CD14-positive monocyte (primary cell): ENCODE data around the gene AFM. TPM values are rescaled to one million over a fixed set of nuclear protein-coding genes. Genes with fewer than 3 reads are reported as not detected.

Experiments
- DNase-seq, 3 donors: peaks; one replicate each; pipeline ENCODE4 v3.0.0-alpha.2; 2011 to 2022
- H2AFZ ChIP-seq: 2 replicates; pipeline ENCODE4 v1.6.0; 2012; ENCODE audit warnings: mild to moderate bottlenecking, low read depth, low read length, inconsistent platforms; ENCODE audit not compliant: insufficient read depth, poor library complexity, severe bottlenecking
- H3K27ac ChIP-seq, 2 donors: 1 replicate in 1 of 2; 2 replicates in 1 of 2; pipeline ENCODE4 v1.5.1; 2012 to 2013; ENCODE audit warnings: low read length in 2 of 2, control low read depth in 1 of 2, inconsistent platforms in 1 of 2, low read depth in 1 of 2, mild to moderate bottlenecking in 1 of 2
- H3K27me3 ChIP-seq, 2 donors: one replicate each; pipeline versions ENCODE4 v1.6.0 to v1.6.1; 2011 to 2013; ENCODE audit warnings: low read length in 2 of 2; ENCODE audit not compliant: control insufficient read depth in 2 of 2, insufficient read depth in 2 of 2
- H3K36me3 ChIP-seq, 2 donors: replicated peaks in 1 of 2; 1 replicate in 1 of 2; 2 replicates in 1 of 2; pipeline versions ENCODE4 v1.5.1 to v1.6.1; 2012 to 2013; ENCODE audit warnings: low read length in 2 of 2, control low read depth in 1 of 2, inconsistent platforms in 1 of 2, mild to moderate bottlenecking in 1 of 2; ENCODE audit not compliant: insufficient read depth in 2 of 2, control insufficient read depth in 1 of 2
- H3K4me1 ChIP-seq, 2 donors: 1 replicate in 1 of 2; 2 replicates in 1 of 2; pipeline versions ENCODE4 v1.5.1 to v1.6.1; 2012 to 2013; ENCODE audit warnings: low read length in 2 of 2, control low read depth in 1 of 2, inconsistent platforms in 1 of 2, mild to moderate bottlenecking in 1 of 2, moderate library complexity in 1 of 2; ENCODE audit not compliant: insufficient read depth in 2 of 2, control insufficient read depth in 1 of 2
- H3K4me2 ChIP-seq: replicated peaks from 2 replicates; pipeline ENCODE3; 2012; ENCODE audit warnings: low read length, moderate library complexity, mild to moderate bottlenecking; ENCODE audit not compliant: poor library complexity, severe bottlenecking; ENCODE audit errors: extremely low read depth
- H3K4me3 ChIP-seq, 3 experiments: fragments of 200-600 bp in 1 of 3; sonication (generic) in 1 of 3; replicated peaks in 1 of 3; 1 replicate in 2 of 3; 2 replicates in 1 of 3; pipeline ENCODE4 v1.5.1; 2011 to 2013; ENCODE audit warnings: low read length in 3 of 3, mild to moderate bottlenecking in 3 of 3, control low read depth in 2 of 3, low read depth in 2 of 3, inconsistent platforms in 1 of 3, moderate library complexity in 1 of 3
- H3K79me2 ChIP-seq: 2 replicates; pipeline ENCODE4 v1.6.0; 2012; ENCODE audit warnings: mild to moderate bottlenecking, control low read depth, inconsistent platforms, low read length, moderate library complexity; ENCODE audit not compliant: insufficient read depth
- H3K9ac ChIP-seq: 2 replicates; pipeline ENCODE4 v1.6.0; 2017; ENCODE audit warnings: low read length, mild to moderate bottlenecking; ENCODE audit not compliant: insufficient read depth, poor library complexity, severe bottlenecking
- H3K9me3 ChIP-seq, 2 donors: replicated peaks in 1 of 2; 1 replicate in 1 of 2; 2 replicates in 1 of 2; pipeline versions ENCODE4 v1.5.1 to v1.6.1; 2012 to 2013; ENCODE audit warnings: low read length in 2 of 2, control low read depth in 1 of 2; ENCODE audit not compliant: control insufficient read depth in 1 of 2, insufficient read depth in 1 of 2
- H4K20me1 ChIP-seq: 2 replicates; pipeline ENCODE4 v1.6.0; 2012; ENCODE audit warnings: mild to moderate bottlenecking, low read length, control low read depth, moderate library complexity; ENCODE audit not compliant: insufficient read depth
- H3K27ac Mint-ChIP-seq, 7 donors: one replicate each; pipeline ENCODE4 v1.8.0; 2020; ENCODE audit warnings: mild to moderate bottlenecking in 7 of 7, mixed read lengths in 7 of 7, moderate library complexity in 6 of 7, inconsistent platforms in 2 of 7
- H3K27me3 Mint-ChIP-seq, 3 donors: one replicate each; pipeline ENCODE4 v1.8.0; 2021 to 2022; ENCODE audit warnings: low read depth in 3 of 3, mild to moderate bottlenecking in 3 of 3, mixed read lengths in 3 of 3, moderate library complexity in 3 of 3, inconsistent platforms in 1 of 3
- H3K36me3 Mint-ChIP-seq, 2 donors: one replicate each; pipeline ENCODE4 v1.8.0; 2020; ENCODE audit warnings: mixed read lengths in 2 of 2, inconsistent platforms in 1 of 2, mild to moderate bottlenecking in 1 of 2
- H3K4me1 Mint-ChIP-seq: one replicate; pipeline ENCODE4 v1.8.0; 2020; ENCODE audit warnings: mild to moderate bottlenecking, mixed read lengths
- H3K4me3 Mint-ChIP-seq, 2 donors: one replicate each; pipeline ENCODE4 v1.8.0; 2020; ENCODE audit warnings: mild to moderate bottlenecking in 2 of 2, mixed read lengths in 2 of 2, moderate library complexity in 1 of 2
- H3K9me3 Mint-ChIP-seq, 7 donors: one replicate each; pipeline ENCODE4 v1.8.0; 2020 to 2022; ENCODE audit warnings: mixed read lengths in 7 of 7, mild to moderate bottlenecking in 6 of 7, moderate library complexity in 6 of 7, inconsistent platforms in 2 of 7
- CTCF ChIP-seq: fragments of 200-600 bp; IDR thresholded peaks from one replicate; pipeline ENCODE4 v1.8.0; 2022; ENCODE audit warnings: antibody characterized with exemption, mild to moderate bottlenecking
- whole genome bisulfite sequencing: methylation state at CpG from one replicate; pipeline ENCODE4 v1.1.5; 2013; ENCODE audit warnings: missing lambda C conversion rate; ENCODE audit not compliant: insufficient coverage; 5-methylcytosine and 5-hydroxymethylcytosine counted together
- intact Hi-C, 2 donors: fragments of 100-400 bp; cut with micrococcal nuclease; formaldehyde crosslinking; loops; one replicate each; pipeline versions ENCODE4 v1.15.0 to v1.15.1; 2023
- polyA plus RNA-seq, 3 donors: library from polyadenylated mRNA; depleted of rRNA in 1 of 3; unstranded in 2 of 3; stranded (reverse) in 1 of 3; fragments of 300-500 nt in 2 of 3; fragments of >200 nt in 1 of 3; fragmentation: Illumina TruSeq in 2 of 3; gene quantifications; 1 replicate in 2 of 3; 2 replicates in 1 of 3; pipeline ENCODE4 v1.2.3, GENCODE V29; 2012 to 2021

Gene AFM
- polyA plus RNA-seq, 3 donors: not detected

GRCh38 chr4:73539386-73539785, 57.8 kb downstream of the AFM start:
- H4K20me1 ChIP-seq: no peaks in the 10 kb centered on the region
- no peak overlapping the region for H2AFZ ChIP-seq
- no peaks in the 10 kb centered on the region for H3K9me3 ChIP-seq
- no peak overlapping the region for H3K4me3 ChIP-seq
- H3K27me3 Mint-ChIP-seq: peaks cover 0 to 2% (median 0%) of the 10 kb centered on the region in 3 donors
- no peaks in the 10 kb centered on the region for H3K36me3 ChIP-seq
- no peak overlapping the region for H3K27ac Mint-ChIP-seq
- no CpG with 5 or more reads among the region's 4 CpGs for WGBS
- no peak overlapping the region for H3K4me3 Mint-ChIP-seq
- no peaks in the 10 kb centered on the region for H3K27me3 ChIP-seq
- no peaks in the 10 kb centered on the region for H3K79me2 ChIP-seq
- H3K9ac ChIP-seq: no peak overlapping the region
- no peak for TF ChIP-seq CTCF
- H3K27ac ChIP-seq: no peak overlapping the region
- H3K36me3 Mint-ChIP-seq: no peaks in the 10 kb centered on the region
- DNase-seq: no peak
- H3K4me2 ChIP-seq: no peak overlapping the region
- H3K4me1 ChIP-seq: no peaks in the 10 kb centered on the region
- H3K9me3 Mint-ChIP-seq: peaks cover 0 to 4% (median 0%) of the 10 kb centered on the region in 7 donors
- H3K4me1 Mint-ChIP-seq: no peaks in the 10 kb centered on the region
- intact Hi-C loops: no loop called here

GRCh38 chr4:73540826-73541225, 59.3 kb downstream of the AFM start:
- Histone ChIP-seq H3K36me3 (no peaks in the 10 kb centered on the region), H3K4me3 (no peak overlapping the region), H3K4me1 (no peaks in the 10 kb centered on the region), H3K27me3 (no peaks in the 10 kb centered on the region), H2AFZ (no peak overlapping the region), H3K4me2 (no peak overlapping the region), H4K20me1 (no peaks in the 10 kb centered on the region), H3K9me3 (no peaks in the 10 kb centered on the region), H3K27ac (no peak overlapping the region), H3K79me2 (no peaks in the 10 kb centered on the region), H3K9ac (no peak overlapping the region)
- intact Hi-C loops: no loop called here
- no peaks in the 10 kb centered on the region for H3K36me3 Mint-ChIP-seq
- peaks cover 0 to 2% (median under 1%) of the 10 kb centered on the region in 3 donors for H3K27me3 Mint-ChIP-seq
- no peak for DNase-seq
- no peak overlapping the region for H3K27ac Mint-ChIP-seq
- no peak overlapping the region for H3K4me3 Mint-ChIP-seq
- no peak for TF ChIP-seq CTCF
- peaks cover 0 to 7% (median 0%) of the 10 kb centered on the region in 7 donors for H3K9me3 Mint-ChIP-seq
- no peaks in the 10 kb centered on the region for H3K4me1 Mint-ChIP-seq
- WGBS: 71% methylated on average over 3 of the region's 3 CpGs
